WTC11 (cell line): ENCODE measurements around the gene CTDP1. TPM values are rescaled to one million over a fixed set of nuclear protein-coding genes. Genes with fewer than 3 reads are reported as not detected.

Experiments
- ATAC-seq: fragments of 200-7000 bp; cut with Tn5 transposase; 2 replicates; pipeline ENCODE4 v1.10.0; 2021; ENCODE audit warnings: mild to moderate bottlenecking, moderate library complexity
- CTCF ChIA-PET: fragments of 300-600 bp; sonication (Branson Sonifier 250); formaldehyde crosslinking; loops from one replicate; lab custom pipeline; 2021; ENCODE audit warnings: antibody characterized with exemption; lab: Charles Lee
- POLR2A ChIA-PET: fragments of 350-600 bp; sonication (Branson Sonifier 250); formaldehyde crosslinking; loops from one replicate; lab custom pipeline; 2021; ENCODE audit warnings: antibody characterized with exemption; lab: Charles Lee
- DNase-seq: peaks from one replicate; pipeline ENCODE4 v3.0.0; 2021; ENCODE audit warnings: low spot score
- H3K27ac Mint-ChIP-seq: 2 replicates; pipeline ENCODE4 v1.8.0; 2021; ENCODE audit warnings: mixed read lengths
- H3K27me3 Mint-ChIP-seq: 2 replicates; pipeline ENCODE4 v1.8.0; 2021; ENCODE audit warnings: low read depth, mild to moderate bottlenecking, moderate library complexity, mixed read lengths
- H3K36me3 Mint-ChIP-seq: 2 replicates; pipeline ENCODE4 v1.8.0; 2021; ENCODE audit warnings: mixed read lengths
- H3K4me1 Mint-ChIP-seq: 2 replicates; pipeline ENCODE4 v1.8.0; 2022; ENCODE audit warnings: mixed read lengths
- H3K4me3 Mint-ChIP-seq: 2 replicates; pipeline ENCODE4 v1.8.0; 2021; ENCODE audit warnings: mild to moderate bottlenecking, moderate library complexity, mixed read lengths
- H3K9me3 Mint-ChIP-seq: 2 replicates; pipeline ENCODE4 v1.8.0; 2021; ENCODE audit warnings: mixed read lengths
- CREM ChIP-seq: sonication (generic); formaldehyde crosslinking; IDR thresholded peaks from 2 replicates; pipeline ENCODE4 v1.8.1; 2022; ENCODE audit warnings: mild to moderate bottlenecking, missing genetic modification reagents, moderate library complexity
- E2F4 ChIP-seq: sonication (generic); formaldehyde crosslinking; IDR thresholded peaks from 2 replicates; pipeline ENCODE4 v1.8.1; 2022; ENCODE audit warnings: low read depth, mild to moderate bottlenecking, moderate library complexity, missing genetic modification reagents, borderline replicate concordance
- GABPB1 ChIP-seq: sonication (generic); formaldehyde crosslinking; IDR thresholded peaks from 2 replicates; pipeline ENCODE4 v1.8.1; 2023; ENCODE audit warnings: mild to moderate bottlenecking, missing genetic modification reagents
- NFATC4 ChIP-seq: fragments of 250-450 bp; sonication (Bioruptor Pico); IDR thresholded peaks from 2 replicates; pipeline ENCODE4 v1.9.0; 2021; ENCODE audit warnings: mild to moderate bottlenecking
- NR1H2 ChIP-seq: sonication (generic); formaldehyde crosslinking; IDR thresholded peaks from 2 replicates; pipeline ENCODE4 v1.9.0; 2021; ENCODE audit warnings: mild to moderate bottlenecking, moderate library complexity, missing genetic modification reagents
- NR2C2 ChIP-seq: sonication (generic); formaldehyde crosslinking; IDR thresholded peaks from 2 replicates; pipeline ENCODE4 v1.8.0; 2022; ENCODE audit warnings: mild to moderate bottlenecking, missing genetic modification reagents
- NR3C1 ChIP-seq: sonication (generic); formaldehyde crosslinking; conservative IDR thresholded peaks from 2 replicates; pipeline ENCODE4 v1.8.1; 2023; ENCODE audit warnings: low read depth, mild to moderate bottlenecking, missing genetic modification reagents
- PREB ChIP-seq: sonication (generic); formaldehyde crosslinking; IDR thresholded peaks from 2 replicates; pipeline ENCODE4 v1.8.1; 2022; ENCODE audit warnings: mild to moderate bottlenecking, missing genetic modification reagents, moderate library complexity, borderline replicate concordance
- SOX15 ChIP-seq: fragments of 250-450 bp; sonication (Bioruptor Pico); IDR thresholded peaks from 2 replicates; pipeline ENCODE4 v1.9.0; 2021; ENCODE audit warnings: mild to moderate bottlenecking
- TCF7 ChIP-seq: sonication (generic); formaldehyde crosslinking; IDR thresholded peaks from 2 replicates; pipeline ENCODE4 v1.8.0; 2022; ENCODE audit warnings: mild to moderate bottlenecking, low read depth, missing genetic modification reagents, moderate library complexity
- ZNF281 ChIP-seq: sonication (generic); formaldehyde crosslinking; IDR thresholded peaks from 2 replicates; pipeline ENCODE4 v1.8.0; 2023; ENCODE audit warnings: mild to moderate bottlenecking, missing genetic modification reagents
- ZNF416 ChIP-seq: fragments of 250-450 bp; sonication (Bioruptor Pico); IDR thresholded peaks from 2 replicates; pipeline ENCODE4 v1.9.0; 2021; ENCODE audit warnings: mild to moderate bottlenecking, inconsistent platforms
- ZNF512 ChIP-seq: sonication (generic); formaldehyde crosslinking; IDR thresholded peaks from 2 replicates; pipeline ENCODE4 v1.8.1; 2022; ENCODE audit warnings: missing genetic modification reagents, borderline replicate concordance
- ZSCAN18 ChIP-seq: fragments of 250-450 bp; sonication (Bioruptor Pico); IDR thresholded peaks from 2 replicates; pipeline ENCODE4 v2.1.2; 2022; ENCODE audit warnings: mild to moderate bottlenecking, moderate library complexity
- total RNA-seq: library from RNA; stranded (reverse); gene quantifications from 3 replicates; pipeline ENCODE4 v1.2.3, GENCODE V29; 2021
- TF ChIP-seq, protein P1 (sequence below): sonication (generic); formaldehyde crosslinking; IDR thresholded peaks from 2 replicates; pipeline ENCODE4 v1.8.0; 2023; ENCODE audit warnings: missing genetic modification reagents
- TF ChIP-seq, protein P2 (sequence below): sonication (generic); formaldehyde crosslinking; IDR thresholded peaks from 2 replicates; pipeline ENCODE4 v1.8.0; 2022; ENCODE audit warnings: missing genetic modification reagents
- TF ChIP-seq, protein P3 (sequence below): sonication (generic); formaldehyde crosslinking; conservative IDR thresholded peaks from 2 replicates; pipeline ENCODE4 v1.8.1; 2023; ENCODE audit warnings: mild to moderate bottlenecking, low read depth, missing genetic modification reagents, moderate library complexity

The CTDP1 gene
- total RNA-seq, 1 experiment from 2014 or later, result 39.7 TPM

DNA sequence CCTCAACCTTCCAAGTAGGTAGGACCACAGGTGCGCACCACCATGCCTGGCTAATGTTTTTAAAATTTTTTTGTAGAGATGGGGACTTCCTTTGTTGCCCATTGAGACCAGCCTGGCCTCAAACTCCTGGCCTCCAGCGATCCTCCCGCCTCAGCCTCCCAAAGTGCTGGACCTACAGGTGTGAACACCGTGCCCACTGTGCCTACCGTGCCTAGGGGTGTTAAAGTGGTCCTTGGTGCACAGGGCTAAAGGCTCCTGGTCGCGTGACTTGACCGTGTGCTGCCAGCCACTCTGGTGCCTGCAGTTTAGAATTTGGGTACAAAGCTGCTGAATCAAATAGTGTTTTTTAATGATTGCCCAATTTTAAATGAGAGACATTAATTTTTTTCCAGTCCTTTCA is 67.1 kb downstream of the CTDP1 start:
- DNase-seq (no peak), ATAC-seq (no peak)
- no peak for TF ChIP-seq NR3C1 (CRISPR knock-in tag)
- no peak for TF ChIP-seq E2F4 (CRISPR knock-in tag)
- TF ChIP-seq PREB, result no peak
- TF ChIP-seq, protein P1, sequence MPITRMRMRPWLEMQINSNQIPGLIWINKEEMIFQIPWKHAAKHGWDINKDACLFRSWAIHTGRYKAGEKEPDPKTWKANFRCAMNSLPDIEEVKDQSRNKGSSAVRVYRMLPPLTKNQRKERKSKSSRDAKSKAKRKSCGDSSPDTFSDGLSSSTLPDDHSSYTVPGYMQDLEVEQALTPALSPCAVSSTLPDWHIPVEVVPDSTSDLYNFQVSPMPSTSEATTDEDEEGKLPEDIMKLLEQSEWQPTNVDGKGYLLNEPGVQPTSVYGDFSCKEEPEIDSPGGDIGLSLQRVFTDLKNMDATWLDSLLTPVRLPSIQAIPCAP (CRISPR knock-in tag), result no peak
- TF ChIP-seq, protein P2, sequence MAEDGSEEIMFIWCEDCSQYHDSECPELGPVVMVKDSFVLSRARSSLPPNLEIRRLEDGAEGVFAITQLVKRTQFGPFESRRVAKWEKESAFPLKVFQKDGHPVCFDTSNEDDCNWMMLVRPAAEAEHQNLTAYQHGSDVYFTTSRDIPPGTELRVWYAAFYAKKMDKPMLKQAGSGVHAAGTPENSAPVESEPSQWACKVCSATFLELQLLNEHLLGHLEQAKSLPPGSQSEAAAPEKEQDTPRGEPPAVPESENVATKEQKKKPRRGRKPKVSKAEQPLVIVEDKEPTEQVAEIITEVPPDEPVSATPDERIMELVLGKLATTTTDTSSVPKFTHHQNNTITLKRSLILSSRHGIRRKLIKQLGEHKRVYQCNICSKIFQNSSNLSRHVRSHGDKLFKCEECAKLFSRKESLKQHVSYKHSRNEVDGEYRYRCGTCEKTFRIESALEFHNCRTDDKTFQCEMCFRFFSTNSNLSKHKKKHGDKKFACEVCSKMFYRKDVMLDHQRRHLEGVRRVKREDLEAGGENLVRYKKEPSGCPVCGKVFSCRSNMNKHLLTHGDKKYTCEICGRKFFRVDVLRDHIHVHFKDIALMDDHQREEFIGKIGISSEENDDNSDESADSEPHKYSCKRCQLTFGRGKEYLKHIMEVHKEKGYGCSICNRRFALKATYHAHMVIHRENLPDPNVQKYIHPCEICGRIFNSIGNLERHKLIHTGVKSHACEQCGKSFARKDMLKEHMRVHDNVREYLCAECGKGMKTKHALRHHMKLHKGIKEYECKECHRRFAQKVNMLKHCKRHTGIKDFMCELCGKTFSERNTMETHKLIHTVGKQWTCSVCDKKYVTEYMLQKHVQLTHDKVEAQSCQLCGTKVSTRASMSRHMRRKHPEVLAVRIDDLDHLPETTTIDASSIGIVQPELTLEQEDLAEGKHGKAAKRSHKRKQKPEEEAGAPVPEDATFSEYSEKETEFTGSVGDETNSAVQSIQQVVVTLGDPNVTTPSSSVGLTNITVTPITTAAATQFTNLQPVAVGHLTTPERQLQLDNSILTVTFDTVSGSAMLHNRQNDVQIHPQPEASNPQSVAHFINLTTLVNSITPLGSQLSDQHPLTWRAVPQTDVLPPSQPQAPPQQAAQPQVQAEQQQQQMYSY (CRISPR knock-in tag), result no peak
- TF ChIP-seq ZNF416 (CRISPR knock-in tag), result no peak
- TF ChIP-seq ZSCAN18, result no peak
- no peak for TF ChIP-seq NR1H2 (CRISPR knock-in tag)
- no peak for TF ChIP-seq ZNF512 (CRISPR knock-in tag)
- no peak for TF ChIP-seq CREM (CRISPR knock-in tag)
- TF ChIP-seq NR2C2 (CRISPR knock-in tag), result no peak
- TF ChIP-seq, protein P3, sequence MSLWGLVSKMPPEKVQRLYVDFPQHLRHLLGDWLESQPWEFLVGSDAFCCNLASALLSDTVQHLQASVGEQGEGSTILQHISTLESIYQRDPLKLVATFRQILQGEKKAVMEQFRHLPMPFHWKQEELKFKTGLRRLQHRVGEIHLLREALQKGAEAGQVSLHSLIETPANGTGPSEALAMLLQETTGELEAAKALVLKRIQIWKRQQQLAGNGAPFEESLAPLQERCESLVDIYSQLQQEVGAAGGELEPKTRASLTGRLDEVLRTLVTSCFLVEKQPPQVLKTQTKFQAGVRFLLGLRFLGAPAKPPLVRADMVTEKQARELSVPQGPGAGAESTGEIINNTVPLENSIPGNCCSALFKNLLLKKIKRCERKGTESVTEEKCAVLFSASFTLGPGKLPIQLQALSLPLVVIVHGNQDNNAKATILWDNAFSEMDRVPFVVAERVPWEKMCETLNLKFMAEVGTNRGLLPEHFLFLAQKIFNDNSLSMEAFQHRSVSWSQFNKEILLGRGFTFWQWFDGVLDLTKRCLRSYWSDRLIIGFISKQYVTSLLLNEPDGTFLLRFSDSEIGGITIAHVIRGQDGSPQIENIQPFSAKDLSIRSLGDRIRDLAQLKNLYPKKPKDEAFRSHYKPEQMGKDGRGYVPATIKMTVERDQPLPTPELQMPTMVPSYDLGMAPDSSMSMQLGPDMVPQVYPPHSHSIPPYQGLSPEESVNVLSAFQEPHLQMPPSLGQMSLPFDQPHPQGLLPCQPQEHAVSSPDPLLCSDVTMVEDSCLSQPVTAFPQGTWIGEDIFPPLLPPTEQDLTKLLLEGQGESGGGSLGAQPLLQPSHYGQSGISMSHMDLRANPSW (CRISPR knock-in tag), result no peak
- TF ChIP-seq NFATC4, result no peak
- TF ChIP-seq ZNF281 (CRISPR knock-in tag), result no peak
- no peak for TF ChIP-seq TCF7 (CRISPR knock-in tag)
- no peak for TF ChIP-seq GABPB1 (CRISPR knock-in tag)
- no peak for TF ChIP-seq SOX15
- Mint-ChIP-seq H3K4me3 (no peak overlapping the region), H3K4me1 (no peaks in the 10 kb centered on the region), H3K9me3 (no peaks in the 10 kb centered on the region), H3K27me3 (no peaks in the 10 kb centered on the region), H3K36me3 (peaks cover 10% of the 10 kb centered on the region; the same call in 1 of the 2 replicates), H3K27ac (no peak overlapping the region)
- CTCF ChIA-PET, result no interaction called here
- POLR2A ChIA-PET, result no interaction called here
